Mammary epithelial cell (primary cell): Measurements from ENCODE around the gene ANKRD34A.

Experiments used
- CTCF ChIP-seq, 2 donors: IDR thresholded peaks in 1 of 2; conservative IDR thresholded peaks in 1 of 2; 2 replicates each; pipeline ENCODE4 v1.5.1; 2011 to 2012; ENCODE audit warnings: inconsistent platforms in 2 of 2, low read length in 2 of 2, mild to moderate bottlenecking in 2 of 2, control low read depth in 1 of 2, low read depth in 1 of 2; ENCODE audit not compliant: insufficient read depth in 1 of 2; ENCODE audit errors: extremely low read depth in 1 of 2
- EZH2 ChIP-seq: IDR thresholded peaks from 2 replicates; pipeline ENCODE4 v1.6.1; 2012; ENCODE audit warnings: low read length, inconsistent platforms, borderline replicate concordance

GRCh38 chr1:145918144-145918991 lies 46.0 kb downstream of the ANKRD34A start, which contains the start of gene PEX11B:
- no peak for TF ChIP-seq CTCF (conservative IDR thresholded peaks at IDR 0.05 in 1 of 2, IDR thresholded peaks at IDR 0.05 in 1 of 2; ENCODE audit: extremely low read depth in 1 of 2, insufficient read depth in 1 of 2, low read depth in 1 of 2, low read length in 2 of 2)
- TF ChIP-seq EZH2, result no peak
